Peyer's patch (tissue), 4 donors: ENCODE data around the gene SNAPIN. TPM values are rescaled to one million over a fixed set of nuclear protein-coding genes. Genes with fewer than 3 reads are reported as not detected.
"Not testable (repeated sequence)": the region's sequence is repeated elsewhere in the genome, so short reads cannot be mapped to it uniquely, and the experiment has no call there.

Experiments
- DNase-seq, 3 donors: peaks; one replicate each; pipeline ENCODE4 v3.0.0-alpha.2; 2017 to 2019
- H3K27ac ChIP-seq, 4 donors: fragments of 200-600 bp; sonication (generic); one replicate each; pipeline ENCODE4 v1.5.1; 2016 to 2019
- H3K27me3 ChIP-seq, 2 donors: fragments of 200-600 bp; sonication (generic); one replicate each; pipeline ENCODE4 v1.5.1; 2019
- H3K36me3 ChIP-seq, 3 donors: fragments of 200-600 bp; sonication (generic); one replicate each; pipeline ENCODE4 v1.5.1; 2016 to 2019
- H3K4me1 ChIP-seq, 4 donors: fragments of 200-600 bp; sonication (generic); one replicate each; pipeline ENCODE4 v1.5.1; 2016 to 2019
- H3K4me3 ChIP-seq, 4 donors: fragments of 200-600 bp; sonication (generic); 1 replicate in 3 of 4; 2 replicates in 1 of 4; pipeline ENCODE4 v1.5.1; 2016 to 2019; ENCODE audit warnings: mild to moderate bottlenecking in 1 of 4
- H3K9me3 ChIP-seq, 4 donors: fragments of 200-600 bp; sonication (generic); one replicate each; pipeline ENCODE4 v1.5.1; 2016 to 2019; ENCODE audit warnings: mild to moderate bottlenecking in 1 of 4
- CTCF ChIP-seq, 6 experiments: fragments of 450-650 bp in 4 of 6; fragments of 200-600 bp in 2 of 6; sonication (generic) in 1 of 6; IDR thresholded peaks; one replicate each; pipeline ENCODE4 v1.5.1; 2017 to 2019; ENCODE audit warnings: antibody characterized with exemption in 6 of 6, mild to moderate bottlenecking in 3 of 6, moderate library complexity in 1 of 6
- POLR2A ChIP-seq, 2 donors: fragments of 450-650 bp; IDR thresholded peaks; one replicate each; pipeline ENCODE4 v1.5.1; 2017; ENCODE audit warnings: antibody characterized with exemption in 2 of 2, mild to moderate bottlenecking in 2 of 2, moderate library complexity in 2 of 2
- total RNA-seq, 4 donors: library from RNA; depleted of rRNA; stranded (reverse); fragments of >200 nt; gene quantifications; one replicate each; pipeline ENCODE4 v1.1.0, GENCODE V29; 2016

SNAPIN gene
- total RNA-seq, 4 donors from 2014 or later, result 15.4 to 29.7 (median 28.1) TPM

- Histone ChIP-seq H3K36me3 (peaks cover 0 to 57% (median 0%) of the 10 kb centered on the region in 3 donors), H3K27me3 (no peaks in the 10 kb centered on the region), H3K27ac (no peak overlapping the region), H3K4me3 (no peak overlapping the region), H3K4me1 (peaks cover 0 to 9% (median 0%) of the 10 kb centered on the region in 4 donors), H3K9me3 (no peaks in the 10 kb centered on the region)
- TF ChIP-seq CTCF (IDR thresholded peaks at IDR 0.05) (no peak), POLR2A (IDR thresholded peaks at IDR 0.05) (no peak)
- DNase-seq, result peak in 1 of 3 donors; percentile 6
These were observed 2.7 kb downstream of the SNAPIN start for GRCh38 chr1:153661111-153661708.

GRCh38 chr1:153662269-153662668 is 3.8 kb downstream of the SNAPIN start:
- H3K27me3 ChIP-seq, result no peaks in the 10 kb centered on the region
- peaks cover 0 to 67% (median 3%) of the 10 kb centered on the region in 3 donors for H3K36me3 ChIP-seq
- H3K27ac ChIP-seq, result no peak overlapping the region
- H3K9me3 ChIP-seq, result no peaks in the 10 kb centered on the region
- no peak for TF ChIP-seq CTCF (IDR thresholded peaks at IDR 0.05)
- TF ChIP-seq POLR2A (IDR thresholded peaks at IDR 0.05), result no peak
- no peak for DNase-seq
- no peak overlapping the region for H3K4me3 ChIP-seq
- peaks cover 0 to 9% (median 0%) of the 10 kb centered on the region in 4 donors for H3K4me1 ChIP-seq

- Histone ChIP-seq H3K27me3 (no peaks in the 10 kb centered on the region), H3K36me3 (peaks cover 0 to 77% (median 3%) of the 10 kb centered on the region in 3 donors), H3K4me3 (no peak overlapping the region), H3K27ac (no peak overlapping the region), H3K9me3 (no peaks in the 10 kb centered on the region), H3K4me1 (peaks cover 0 to 9% (median 0%) of the 10 kb centered on the region in 4 donors)
- TF ChIP-seq CTCF (IDR thresholded peaks at IDR 0.05) (no peak), POLR2A (IDR thresholded peaks at IDR 0.05) (no peak)
- peak in 1 of 3 donors; percentile 22 for DNase-seq
These were observed 4.7 kb downstream of the SNAPIN start for GRCh38 chr1:153663211-153663610.

GRCh38 chr1:153667439-153667838 is 8.9 kb downstream of the SNAPIN start:
- Histone ChIP-seq H3K4me3 (no peak overlapping the region), H3K27ac (no peak overlapping the region), H3K9me3 (no peaks in the 10 kb centered on the region), H3K4me1 (peaks cover 0 to 18% (median 2%) of the 10 kb centered on the region in 4 donors), H3K27me3 (no peaks in the 10 kb centered on the region), H3K36me3 (peaks cover 0 to 66% (median 3%) of the 10 kb centered on the region in 3 donors)
- TF ChIP-seq POLR2A (IDR thresholded peaks at IDR 0.05), result no peak
- no peak for TF ChIP-seq CTCF (IDR thresholded peaks at IDR 0.05)
- DNase-seq, result peak in 1 of 3 donors; percentile 7

GRCh38 chr1:153668672-153669071 is 10.2 kb downstream of the SNAPIN start:
- H3K36me3 ChIP-seq, result peaks cover 0 to 53% (median 3%) of the 10 kb centered on the region in 3 donors
- not testable (repeated sequence) for H3K4me3 ChIP-seq, H3K27ac ChIP-seq, H3K27me3 ChIP-seq, H3K9me3 ChIP-seq
- peak in 1 of 3 donors; percentile 10 for DNase-seq
- peaks cover 0 to 18% (median 2%) of the 10 kb centered on the region in 4 donors for H3K4me1 ChIP-seq

GRCh38 chr1:153669606-153670005 is 11.1 kb downstream of the SNAPIN start:
- Histone ChIP-seq H3K27me3 (no peaks in the 10 kb centered on the region), H3K4me1 (peaks cover 0 to 18% (median 2%) of the 10 kb centered on the region in 4 donors), H3K27ac (no peak overlapping the region), H3K36me3 (peaks cover 0 to 44% (median 3%) of the 10 kb centered on the region in 3 donors), H3K9me3 (no peaks in the 10 kb centered on the region), H3K4me3 (peak overlapping the region in 3 of 4 donors; percentile 67 to 77 (median 69))
- no peak for DNase-seq
- TF ChIP-seq CTCF (IDR thresholded peaks at IDR 0.05), result no peak
- TF ChIP-seq POLR2A (IDR thresholded peaks at IDR 0.05), result no peak
